ENCODE measurements around the gene ELAVL1. TPM values are rescaled to one million over a fixed set of nuclear protein-coding genes. Genes with fewer than 3 reads are reported as not detected.

ELAVL1 gene
- total and polyA plus RNA-seq, 2 of the 13 experiments (the other 11 are each of a cell fraction or from before 2014, with no cell fraction given) = 27.9 to 38.4 TPM

DNA sequence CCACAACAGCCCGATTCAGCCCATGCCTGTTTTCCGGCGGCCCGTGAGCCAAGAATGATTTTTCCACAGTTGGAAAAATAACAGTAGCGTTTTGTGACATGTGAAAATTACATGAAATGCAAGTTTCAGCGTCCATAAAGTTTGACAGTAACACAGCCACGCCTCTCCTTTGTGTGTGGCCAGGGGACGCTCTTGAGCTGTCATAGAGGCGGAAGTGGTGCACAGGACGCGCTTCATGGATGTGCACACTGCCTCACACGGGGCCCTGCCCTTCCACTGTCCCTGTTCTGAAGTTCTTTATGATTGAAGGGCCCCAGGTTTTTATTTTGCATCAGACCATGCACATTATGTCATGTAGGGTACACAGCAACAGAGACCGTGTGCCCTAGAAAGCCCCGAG lies 12.4 kb upstream of the ELAVL1 start (continued):
- no peak for TF ChIP-seq REST (IDR thresholded peaks at IDR 0.05; ENCODE audit: borderline replicate concordance in 1 of 2, low read depth in 1 of 2, low read length in 2 of 2)
- TF ChIP-seq BRCA1 (CRISPR knock-in tag; IDR thresholded peaks at IDR 0.05) = no peak
- TF ChIP-seq DNMT3B (CRISPR knock-in tag; conservative IDR thresholded peaks at IDR 0.05) = no peak
- TF ChIP-seq, protein P1, sequence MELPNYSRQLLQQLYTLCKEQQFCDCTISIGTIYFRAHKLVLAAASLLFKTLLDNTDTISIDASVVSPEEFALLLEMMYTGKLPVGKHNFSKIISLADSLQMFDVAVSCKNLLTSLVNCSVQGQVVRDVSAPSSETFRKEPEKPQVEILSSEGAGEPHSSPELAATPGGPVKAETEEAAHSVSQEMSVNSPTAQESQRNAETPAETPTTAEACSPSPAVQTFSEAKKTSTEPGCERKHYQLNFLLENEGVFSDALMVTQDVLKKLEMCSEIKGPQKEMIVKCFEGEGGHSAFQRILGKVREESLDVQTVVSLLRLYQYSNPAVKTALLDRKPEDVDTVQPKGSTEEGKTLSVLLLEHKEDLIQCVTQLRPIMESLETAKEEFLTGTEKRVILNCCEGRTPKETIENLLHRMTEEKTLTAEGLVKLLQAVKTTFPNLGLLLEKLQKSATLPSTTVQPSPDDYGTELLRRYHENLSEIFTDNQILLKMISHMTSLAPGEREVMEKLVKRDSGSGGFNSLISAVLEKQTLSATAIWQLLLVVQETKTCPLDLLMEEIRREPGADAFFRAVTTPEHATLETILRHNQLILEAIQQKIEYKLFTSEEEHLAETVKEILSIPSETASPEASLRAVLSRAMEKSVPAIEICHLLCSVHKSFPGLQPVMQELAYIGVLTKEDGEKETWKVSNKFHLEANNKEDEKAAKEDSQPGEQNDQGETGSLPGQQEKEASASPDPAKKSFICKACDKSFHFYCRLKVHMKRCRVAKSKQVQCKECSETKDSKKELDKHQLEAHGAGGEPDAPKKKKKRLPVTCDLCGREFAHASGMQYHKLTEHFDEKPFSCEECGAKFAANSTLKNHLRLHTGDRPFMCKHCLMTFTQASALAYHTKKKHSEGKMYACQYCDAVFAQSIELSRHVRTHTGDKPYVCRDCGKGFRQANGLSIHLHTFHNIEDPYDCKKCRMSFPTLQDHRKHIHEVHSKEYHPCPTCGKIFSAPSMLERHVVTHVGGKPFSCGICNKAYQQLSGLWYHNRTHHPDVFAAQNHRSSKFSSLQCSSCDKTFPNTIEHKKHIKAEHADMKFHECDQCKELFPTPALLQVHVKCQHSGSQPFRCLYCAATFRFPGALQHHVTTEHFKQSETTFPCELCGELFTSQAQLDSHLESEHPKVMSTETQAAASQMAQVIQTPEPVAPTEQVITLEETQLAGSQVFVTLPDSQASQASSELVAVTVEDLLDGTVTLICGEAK (IDR thresholded peaks at IDR 0.05) = no peak
- TF ChIP-seq, protein P1 (CRISPR knock-in tag; IDR thresholded peaks at IDR 0.05) = peak; percentile 66; the same call in 1 of the 2 replicates
- peak; percentile 37 for TF ChIP-seq XRCC5 (optimal IDR thresholded peaks at IDR 0.05; ENCODE audit: low read length)
- peak; percentile 85 for TF ChIP-seq STAG1 (CRISPR knock-in tag; IDR thresholded peaks at IDR 0.05)
- TF ChIP-seq RAD21 (CRISPR knock-in tag; IDR thresholded peaks at IDR 0.05) = peak; percentile 62; the same call in 1 of the 2 replicates
- TF ChIP-seq ELK4 (CRISPR knock-in tag; IDR thresholded peaks at IDR 0.05; ENCODE audit: borderline replicate concordance) = no peak
- TF ChIP-seq MAFF (IDR thresholded peaks at IDR 0.05; ENCODE audit: low read depth, low read length) = no peak
- TF ChIP-seq ZNF687 (CRISPR knock-in tag; IDR thresholded peaks at IDR 0.05) = peak; percentile 28; the same call in 1 of the 2 replicates
- 0 out of 2 replicates have a peak, but pooled peaks have one; percentile 30 for TF ChIP-seq FOXA3 (CRISPR knock-in tag; IDR thresholded peaks at IDR 0.05)
